ENCODE data around the gene MASP2.
A peak's percentile ranks its signal among the peaks of the same experiment; 100 is the strongest.
"Not testable (repeated sequence)": the region's sequence is repeated elsewhere in the genome, so short reads cannot be mapped to it uniquely, and the experiment has no call there.

The MASP2 gene

GRCh38 chr1:11019971-11020370 lies 27.1 kb downstream of the MASP2 start:
- no peak for TF ChIP-seq CTCF (IDR thresholded peaks at IDR 0.05; ENCODE audit: borderline replicate concordance, insufficient read depth, low read depth, low read length)

GRCh38 chr1:11019358-11019757 lies 27.7 kb downstream of the MASP2 start:
- H3K4me3 ChIP-seq (ENCODE audit: low read depth, low read length) = not testable (repeated sequence)

More at GRCh38 chr1:11019971-11020370, 27.1 kb downstream of the MASP2 start:
- no peak overlapping the region for H3K4me3 ChIP-seq (ENCODE audit: low read depth, low read length)

- H3K4me3 ChIP-seq (ENCODE audit: low read depth, low read length) = peak overlapping the region; percentile 100
- no peak for TF ChIP-seq CTCF (IDR thresholded peaks at IDR 0.05; ENCODE audit: borderline replicate concordance, insufficient read depth, low read depth, low read length)
Observed at GRCh38 chr1:11013160-11013531, 33.9 kb downstream of the MASP2 start.

GRCh38 chr1:11012260-11013159 lies 34.5 kb downstream of the MASP2 start, which contains the start of gene TARDBP:
Gene TARDBP, plus strand, starts transcription at chr1:11012654. Its CDS starts 1,074 bp downstream, at chr1:11013728.
- TF ChIP-seq CTCF (IDR thresholded peaks at IDR 0.05; ENCODE audit: borderline replicate concordance, insufficient read depth, low read depth, low read length) = no peak
- peak within 1 kb of the TSS; percentile 100 for H3K4me3 ChIP-seq (ENCODE audit: low read depth, low read length)

GRCh38 chr1:11000526-11000925 lies 46.5 kb downstream of the MASP2 start:
- TF ChIP-seq CTCF (IDR thresholded peaks at IDR 0.05; ENCODE audit: borderline replicate concordance, insufficient read depth, low read depth, low read length) = no peak
- H3K4me3 ChIP-seq (ENCODE audit: low read depth, low read length) = no peak overlapping the region

GRCh38 chr1:10996100-10996499 lies 50.9 kb downstream of the MASP2 start:
- no peak overlapping the region for H3K4me3 ChIP-seq (ENCODE audit: low read depth, low read length)
- TF ChIP-seq CTCF (IDR thresholded peaks at IDR 0.05; ENCODE audit: borderline replicate concordance, insufficient read depth, low read depth, low read length) = no peak

- TF ChIP-seq CTCF (IDR thresholded peaks at IDR 0.05; ENCODE audit: borderline replicate concordance, insufficient read depth, low read depth, low read length) = no peak
- H3K4me3 ChIP-seq (ENCODE audit: low read depth, low read length) = no peak overlapping the region
Observed at GRCh38 chr1:10992864-10993263, 54.2 kb downstream of the MASP2 start.

- not testable (repeated sequence) for H3K4me3 ChIP-seq (ENCODE audit: low read depth, low read length)
Observed at GRCh38 chr1:10992004-10992403, 55.0 kb downstream of the MASP2 start.

Data from GM12875 (cell line).